Hepatocyte (in vitro differentiated cells): ENCODE data around the gene SYT12.

Experiments used
- EZH2 ChIP-seq: fragments of 200-600 bp; sonication (generic); IDR thresholded peaks from 2 replicates; pipeline ENCODE4 v1.6.1; 2016; ENCODE audit warnings: antibody characterized with exemption, mild to moderate bottlenecking, borderline replicate concordance
- EZH2phosphoT487 ChIP-seq: fragments of 200-600 bp; sonication (generic); IDR thresholded peaks from one replicate; pipeline ENCODE4 v1.6.1; 2018; ENCODE audit warnings: antibody characterized with exemption, mild to moderate bottlenecking, low read depth, moderate library complexity; ENCODE audit not compliant: unreplicated experiment, severe bottlenecking

DNA sequence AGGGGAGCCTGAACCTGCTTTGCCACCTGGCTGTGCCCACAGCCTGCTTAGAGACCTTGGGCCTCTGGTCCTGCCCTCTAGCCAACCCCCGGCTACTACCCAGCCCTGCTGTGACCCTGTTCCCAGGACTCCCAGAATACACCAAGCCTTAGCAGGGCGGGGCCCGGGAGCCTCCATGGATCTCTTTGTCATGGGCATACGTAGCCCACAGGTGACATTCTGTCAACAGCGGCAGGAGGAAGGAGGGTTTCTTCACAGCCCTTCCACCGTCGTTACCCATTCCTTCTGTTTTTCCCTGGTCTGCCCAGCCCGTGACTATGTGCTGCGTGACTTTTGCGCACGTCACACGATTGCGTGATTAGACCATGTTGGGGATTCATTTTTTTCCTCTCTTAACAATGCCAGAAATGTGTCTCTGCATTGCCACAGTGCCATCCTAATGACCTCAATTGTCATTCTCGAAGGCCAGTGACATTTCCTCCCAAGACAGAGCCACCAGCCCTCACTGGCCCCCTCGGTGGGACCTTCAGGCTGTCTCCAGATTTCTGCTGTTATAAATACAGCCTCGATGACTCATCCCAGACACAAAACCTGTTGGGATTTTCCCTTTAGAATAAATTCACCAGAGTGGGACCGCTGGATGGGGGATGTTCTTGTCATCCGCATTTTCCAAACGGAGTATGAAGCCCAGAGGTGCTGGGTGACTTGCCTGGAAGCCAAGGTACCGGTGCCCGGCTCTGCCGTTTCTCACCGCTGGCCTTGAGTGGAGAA is 9.0 kb downstream of the SYT12 start:
- TF ChIP-seq EZH2 (no peak), EZH2phosphoT487 (no peak)
